Stomach (tissue), 9 donors: ENCODE results near the gene CCDC63. TPM values are rescaled to one million over a fixed set of nuclear protein-coding genes. Genes with fewer than 3 reads are reported as not detected.

Experiments
- DNase-seq, 2 donors: peaks; one replicate each; pipeline versions ENCODE4 v3.0.0 to v3.0.0-alpha.2; 2013 to 2019
- H3K27ac ChIP-seq, 5 donors: fragments of 200-600 bp in 4 of 5; sonication (generic) in 4 of 5; one replicate each; pipeline ENCODE4 v1.5.1; 2013 to 2019; ENCODE audit warnings: mild to moderate bottlenecking in 1 of 5, moderate library complexity in 1 of 5
- H3K27me3 ChIP-seq, 3 donors: fragments of 200-600 bp; sonication (generic); one replicate each; pipeline ENCODE4 v1.5.1; 2017 to 2019; ENCODE audit warnings: mixed run types in 1 of 3
- H3K36me3 ChIP-seq, 4 donors: fragments of 200-600 bp; sonication (generic); 1 replicate in 3 of 4; 2 replicates in 1 of 4; pipeline ENCODE4 v1.5.1; 2016 to 2019
- H3K4me1 ChIP-seq, 4 donors: fragments of 200-600 bp; sonication (generic); one replicate each; pipeline ENCODE4 v1.5.1; 2016 to 2019
- H3K4me3 ChIP-seq, 4 donors: fragments of 200-600 bp; sonication (generic) in 3 of 4; one replicate each; pipeline ENCODE4 v1.5.1; 2016 to 2019; ENCODE audit warnings: mild to moderate bottlenecking in 1 of 4
- H3K9me3 ChIP-seq, 4 donors: fragments of 200-600 bp; sonication (generic); one replicate each; pipeline ENCODE4 v1.5.1; 2016 to 2019
- CTCF ChIP-seq, 7 experiments: fragments of 450-650 bp in 4 of 7; fragments of 200-600 bp in 3 of 7; sonication (generic) in 3 of 7; IDR thresholded peaks; one replicate each; pipeline ENCODE4 v1.5.1; 2016 to 2019; ENCODE audit warnings: antibody characterized with exemption in 7 of 7, control low read depth in 2 of 7, mild to moderate bottlenecking in 1 of 7
- EP300 ChIP-seq: sonication (generic); formaldehyde crosslinking; IDR thresholded peaks from one replicate; pipeline ENCODE4 v1.6.1; 2017; ENCODE audit warnings: antibody characterized with exemption
- POLR2A ChIP-seq, 4 donors: fragments of 450-650 bp; IDR thresholded peaks; one replicate each; pipeline ENCODE4 v1.6.1; 2016; ENCODE audit warnings: antibody characterized with exemption in 4 of 4, control low read depth in 2 of 4, mild to moderate bottlenecking in 1 of 4, moderate library complexity in 1 of 4
- POLR2AphosphoS5 ChIP-seq, 3 donors: sonication (generic); formaldehyde crosslinking; IDR thresholded peaks; one replicate each; pipeline ENCODE4 v1.6.1; 2016; ENCODE audit warnings: antibody characterized with exemption in 3 of 3
- WGBS, 5 donors: extraction: QIAGEN DNeasy Blood & Tissue Kit in 3 of 5; methylation state at CpG; one replicate each; pipeline versions ENCODE4 v1.1.5 to v1.1.7; 2013 to 2018; 5-methylcytosine and 5-hydroxymethylcytosine counted together
- intact Hi-C: fragments of 100-400 bp; cut with DNase I; formaldehyde crosslinking; loops from one replicate; pipeline ENCODE4 v1.15.1; 2023; ENCODE audit warnings: low total_unique reads
- polyA plus RNA-seq, 3 donors: library from polyadenylated mRNA; stranded (reverse); fragments of 200-250 nt; gene quantifications; one replicate each; pipeline ENCODE4 v1.2.3, GENCODE V29; 2013
- total RNA-seq, 5 donors: library from RNA; depleted of rRNA; stranded (reverse); fragments of >200 nt; gene quantifications; one replicate each; pipeline versions ENCODE4 v1.1.0 to v1.2.3, GENCODE V29; 2014 to 2016
- donor health status: healthy with polysubstance abuse.
- donor health status: Bipolar disorder and iron deficiency.
- donor health status: healthy.

Gene CCDC63
- total and polyA plus RNA-seq, 8 donors, result not detected

- TF ChIP-seq CTCF (IDR thresholded peaks at IDR 0.05) (no peak), POLR2A (IDR thresholded peaks at IDR 0.05) (no peak), POLR2AphosphoS5 (IDR thresholded peaks at IDR 0.05) (no peak), EP300 (no peak)
- Histone ChIP-seq H3K27ac (no peak overlapping the region), H3K4me3 (no peak overlapping the region), H3K4me1 (no peaks in the 10 kb centered on the region), H3K36me3 (no peaks in the 10 kb centered on the region), H3K9me3 (no peaks in the 10 kb centered on the region), H3K27me3 (no peaks in the 10 kb centered on the region)
- no peak for DNase-seq
- 49 to 73% (median 70%) methylated on average over 5 of the region's 5 CpGs for WGBS, 5 donors
- intact Hi-C loops, result loop anchor here (10.0 kb wide), 1 partner anchor 115 kb away; no protein-coding TSS in a partner anchor
These were observed 27.1 kb upstream of the CCDC63 start for GRCh38 chr12:110819646-110820045.

GRCh38 chr12:110821917-110822316 is 24.9 kb upstream of the CCDC63 start:
- H3K36me3 ChIP-seq, result no peaks in the 10 kb centered on the region
- no peak for TF ChIP-seq POLR2AphosphoS5 (IDR thresholded peaks at IDR 0.05)
- TF ChIP-seq EP300, result no peak
- TF ChIP-seq CTCF (IDR thresholded peaks at IDR 0.05), result no peak
- H3K9me3 ChIP-seq, result no peaks in the 10 kb centered on the region
- 93 to 100% (median 96%) methylated on average over 2 to 3 of the region's 3 CpGs; no CpG with 5 or more reads in 1 of the 5 donors for WGBS, 5 donors
- DNase-seq, result no peak
- H3K4me3 ChIP-seq, result no peak overlapping the region
- no peak overlapping the region for H3K27ac ChIP-seq
- H3K27me3 ChIP-seq, result no peaks in the 10 kb centered on the region
- intact Hi-C loops, result loop anchor here (10.0 kb wide), 1 partner anchor 117 kb away; no protein-coding TSS in a partner anchor
- H3K4me1 ChIP-seq, result peaks cover 0 to 4% (median 0%) of the 10 kb centered on the region in 4 donors

- no peak overlapping the region for H3K27ac ChIP-seq
- H3K4me3 ChIP-seq, result no peak overlapping the region
- WGBS, 5 donors, result 79 to 84% (median 81%) methylated on average over 10 of the region's 10 CpGs
- no peaks in the 10 kb centered on the region for H3K36me3 ChIP-seq
- TF ChIP-seq CTCF (IDR thresholded peaks at IDR 0.05), result no peak
- TF ChIP-seq POLR2AphosphoS5 (IDR thresholded peaks at IDR 0.05), result no peak
- TF ChIP-seq EP300, result no peak
- no peak for TF ChIP-seq POLR2A (IDR thresholded peaks at IDR 0.05)
- H3K9me3 ChIP-seq, result no peaks in the 10 kb centered on the region
- H3K27me3 ChIP-seq, result no peaks in the 10 kb centered on the region
- H3K4me1 ChIP-seq, result peaks cover 0 to 6% (median 0%) of the 10 kb centered on the region in 4 donors
- intact Hi-C loops, result loop anchor here (10.0 kb wide), 1 partner anchor 118 kb away; no protein-coding TSS in a partner anchor
- DNase-seq, result no peak
These were observed 23.9 kb upstream of the CCDC63 start for GRCh38 chr12:110822821-110823415.

GRCh38 chr12:110824342-110824741 is 22.4 kb upstream of the CCDC63 start:
- Histone ChIP-seq H3K4me1 (peaks cover 0 to 6% (median 0%) of the 10 kb centered on the region in 4 donors), H3K4me3 (no peak overlapping the region), H3K36me3 (no peaks in the 10 kb centered on the region), H3K9me3 (no peaks in the 10 kb centered on the region), H3K27me3 (peaks cover 0 to 11% (median 0%) of the 10 kb centered on the region in 3 donors), H3K27ac (no peak overlapping the region)
- TF ChIP-seq CTCF (IDR thresholded peaks at IDR 0.05), result no peak
- TF ChIP-seq POLR2A (IDR thresholded peaks at IDR 0.05), result no peak
- no peak for TF ChIP-seq EP300
- TF ChIP-seq POLR2AphosphoS5 (IDR thresholded peaks at IDR 0.05), result no peak
- intact Hi-C loops, result loop anchor here (10.0 kb wide), 1 partner anchor 120 kb away; no protein-coding TSS in a partner anchor
- no peak for DNase-seq
- 76 to 86% (median 83%) methylated on average over 2 of the region's 2 CpGs for WGBS, 5 donors
